K562 (cell line): Measurements from ENCODE around the gene ZCCHC24. TPM values are rescaled to one million over a fixed set of nuclear protein-coding genes. Genes with fewer than 3 reads are reported as not detected.

Source experiments
- ATF1 ChIP-seq, 2 experiments: fragments of 450-650 bp in 1 of 2; IDR thresholded peaks; 2 replicates each; pipeline ENCODE4 v1.6.1; 2016; ENCODE audit warnings: missing compliant biosample characterization in 1 of 2, missing genetic modification characterization in 1 of 2
- ATF6 ChIP-seq: sonication (generic); formaldehyde crosslinking; IDR thresholded peaks from 2 replicates; pipeline ENCODE4 v1.4.0; 2020; ENCODE audit warnings: mild to moderate bottlenecking, missing genetic modification reagents
- BRD9 ChIP-seq: fragments of 450-650 bp; IDR thresholded peaks from 2 replicates; pipeline ENCODE4 v1.6.1; 2018; ENCODE audit warnings: low read depth; ENCODE audit not compliant: partially characterized antibody
- C11orf30 ChIP-seq: fragments of 450-650 bp; IDR thresholded peaks from 2 replicates; pipeline ENCODE4 v1.6.1; 2016; ENCODE audit warnings: low read depth, mild to moderate bottlenecking
- FOXK2 ChIP-seq, 2 experiments: fragments of 450-650 bp; IDR thresholded peaks in 1 of 2; conservative IDR thresholded peaks in 1 of 2; 2 replicates each; pipeline ENCODE4 v1.6.1; 2016; ENCODE audit warnings: low read depth in 2 of 2, mild to moderate bottlenecking in 1 of 2
- GATAD2B ChIP-seq: fragments of 450-650 bp; IDR thresholded peaks from 2 replicates; pipeline ENCODE4 v1.6.1; 2017; ENCODE audit warnings: mild to moderate bottlenecking, borderline replicate concordance
- GTF3C2 ChIP-seq: IDR thresholded peaks from 3 replicates; pipeline ENCODE4 v1.6.1; 2011; ENCODE audit warnings: borderline replicate concordance, mild to moderate bottlenecking, moderate library complexity; ENCODE audit not compliant: insufficient read length; ENCODE audit errors: extremely low read depth
- HLTF ChIP-seq: fragments of 450-650 bp; IDR thresholded peaks from 2 replicates; pipeline ENCODE4 v1.6.1; 2016
- IRF9 ChIP-seq: fragments of 450-650 bp; IDR thresholded peaks from 2 replicates; pipeline ENCODE4 v1.6.1; 2016; ENCODE audit warnings: missing biosample characterization, missing genetic modification characterization
- KLF13 ChIP-seq: fragments of 450-650 bp; IDR thresholded peaks from 2 replicates; pipeline ENCODE4 v1.6.1; 2016; ENCODE audit warnings: missing genetic modification characterization, low read depth, mild to moderate bottlenecking, missing compliant biosample characterization, moderate library complexity, borderline replicate concordance
- MEF2D ChIP-seq: conservative IDR thresholded peaks from 2 replicates; pipeline ENCODE4 v1.6.1; 2016; ENCODE audit warnings: low read depth, missing genetic modification characterization, missing compliant biosample characterization
- MYC ChIP-seq, 2 experiments: fragments of 250-450 bp in 1 of 2; sonication (Bioruptor Pico) in 1 of 2; IDR thresholded peaks; 2 replicates each; pipeline versions ENCODE4 v1.5.1 to v1.6.1; 2012 to 2021; ENCODE audit warnings: low read depth in 2 of 2, borderline replicate concordance in 1 of 2, improper control_type of control experiment in 1 of 2, low read length in 1 of 2, mild to moderate bottlenecking in 1 of 2, moderate library complexity in 1 of 2
- NFE2 ChIP-seq: IDR thresholded peaks from 2 replicates; pipeline ENCODE4 v1.6.1; 2014; ENCODE audit warnings: antibody characterized with exemption, low read depth
- NR2C2 ChIP-seq, 2 experiments: fragments of 200-800 bp in 1 of 2; sonication (Bioruptor generic) in 1 of 2; sonication (generic) in 1 of 2; formaldehyde crosslinking in 1 of 2; IDR thresholded peaks; 2 replicates each; pipeline versions ENCODE4 v1.6.1 to v1.8.0; 2016 to 2022; ENCODE audit warnings: mild to moderate bottlenecking in 1 of 2, missing compliant biosample characterization in 1 of 2, missing genetic modification characterization in 1 of 2, missing genetic modification reagents in 1 of 2
- PHB2 ChIP-seq: fragments of 450-650 bp; IDR thresholded peaks from 2 replicates; pipeline ENCODE4 v1.6.1; 2017; ENCODE audit warnings: low read depth
- SREBF2 ChIP-seq: sonication (generic); formaldehyde crosslinking; IDR thresholded peaks from 2 replicates; pipeline ENCODE4 v1.4.0; 2020; ENCODE audit warnings: mild to moderate bottlenecking, missing genetic modification reagents
- TRIM24 ChIP-seq, 2 experiments: fragments of 450-650 bp; IDR thresholded peaks; 2 replicates each; pipeline ENCODE4 v1.6.1; 2016
- ZBTB26 ChIP-seq: fragments of 450-650 bp; formaldehyde crosslinking; IDR thresholded peaks from 2 replicates; pipeline ENCODE4 v1.4.0; 2022; ENCODE audit warnings: missing genetic modification characterization
- ZNF408 ChIP-seq: fragments of 250-450 bp; sonication (Bioruptor Pico); IDR thresholded peaks from 2 replicates; pipeline ENCODE4 v1.4.0; 2020; ENCODE audit warnings: low read depth, mild to moderate bottlenecking, moderate library complexity
- polyA plus RNA-seq, 8 experiments: library from polyadenylated mRNA; depleted of rRNA in 4 of 8; stranded (reverse) in 5 of 8; unstranded in 3 of 8; fragments of >200 nt; fragmentation: Nextera tagmentation in 2 of 8; fragmentation: Illumina TruSeq in 1 of 8; extraction: Ambion mirVana in 2 of 8; extraction: Trizol in 1 of 8; gene quantifications; 2 replicates each; pipeline versions ENCODE4 v1.2.1 to v1.2.3, GENCODE V29; 2011 to 2014; ENCODE audit warnings: inconsistent platforms in 1 of 8, missing spikeins in 1 of 8
- total RNA-seq, 7 experiments: library from RNA; depleted of rRNA in 6 of 7; stranded (reverse); fragments of >200 nt in 6 of 7; fragmentation: Illumina TruSeq in 2 of 7; extraction: Trizol in 2 of 7; gene quantifications; 2 replicates each; pipeline versions ENCODE4 v1.2.1 to v1.2.3, GENCODE V29; 2011 to 2021; ENCODE audit warnings: low replicate concordance in 1 of 7

Gene ZCCHC24
- total and polyA plus RNA-seq, 9 of the 15 experiments (the other 6 are each of a cell fraction or from before 2014, with no cell fraction given): 0.84 to 11.0 (median 4.6) TPM

DNA sequence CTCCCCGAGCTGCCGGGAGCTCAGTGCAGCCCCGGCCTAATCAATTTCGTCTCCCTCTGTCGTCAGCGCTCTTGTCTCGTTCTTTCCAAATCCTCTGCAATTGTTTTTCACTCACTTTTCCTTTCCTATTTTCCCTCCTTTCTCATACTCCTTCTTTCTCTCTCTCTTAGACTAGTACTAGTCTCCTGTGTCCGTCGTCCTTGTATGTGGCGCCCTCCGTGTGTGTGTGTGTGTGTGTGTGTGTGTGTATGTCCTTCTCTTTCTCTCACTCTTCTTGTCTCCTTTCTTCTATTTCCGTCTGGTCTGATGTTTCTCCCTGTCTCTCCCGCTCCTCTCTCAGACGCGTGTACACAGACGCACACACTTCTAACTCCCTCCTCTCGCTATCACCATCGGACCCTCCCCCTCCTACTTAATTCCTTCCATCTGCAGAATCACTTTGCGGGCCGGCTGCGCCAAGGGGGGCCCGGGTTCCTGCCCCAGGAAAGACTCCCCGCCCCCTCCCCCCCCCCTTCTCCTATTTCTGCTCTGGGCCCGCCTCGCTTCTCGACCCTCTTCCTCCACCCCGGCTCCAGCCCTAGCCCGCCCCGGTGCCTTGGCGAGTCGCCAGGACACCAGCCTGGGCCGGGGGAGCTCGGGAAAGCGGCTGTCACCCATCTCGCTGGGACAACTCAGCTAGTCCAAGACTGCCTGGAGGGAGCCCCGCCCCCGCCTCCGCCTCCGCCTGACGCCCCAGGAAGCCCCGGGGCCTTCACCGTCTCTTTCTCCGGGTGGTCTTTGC, 743 bp upstream of the ZCCHC24 start (continued):
- no peak for TF ChIP-seq ATF1 (CRISPR knock-in tag; IDR thresholded peaks at IDR 0.05)
- TF ChIP-seq ATF1 (tag; IDR thresholded peaks at IDR 0.05): peak; percentile 87
- no peak for TF ChIP-seq GTF3C2
- peak; percentile 88 to 94 for TF ChIP-seq FOXK2 (conservative IDR thresholded peaks at IDR 0.05 in 1 of 2, IDR thresholded peaks at IDR 0.05 in 1 of 2; ENCODE audit: low read depth in 2 of 2)
- no peak for TF ChIP-seq ZNF408 (CRISPR knock-in tag)
- peak; percentile 98 for TF ChIP-seq BRD9
- peak; percentile 65; the same call in 1 of the 2 replicates for TF ChIP-seq ATF6
- no peak for TF ChIP-seq NR2C2 (CRISPR knock-in tag; IDR thresholded peaks at IDR 0.05)
- peak; percentile 37; the same call in 1 of the 2 replicates for TF ChIP-seq NR2C2 (tag; IDR thresholded peaks at IDR 0.05)
- peak; percentile 84 for TF ChIP-seq PHB2
- TF ChIP-seq HLTF: peak; percentile 99
- TF ChIP-seq MEF2D (tag): peak; percentile 63; the same call in 1 of the 2 replicates
- 0 out of 2 replicates have a peak, but pooled peaks have one; percentile 40 for TF ChIP-seq IRF9 (tag)
- 0 out of 2 replicates have a peak, but pooled peaks have one; percentile 51 for TF ChIP-seq SREBF2 (CRISPR knock-in tag)
- peak; percentile 47 to 82; a peak in 3 of 4 replicates for TF ChIP-seq TRIM24 (IDR thresholded peaks at IDR 0.05)
- peak; percentile 99 for TF ChIP-seq ZBTB26 (CRISPR knock-in tag)
- peak; percentile 8; the same call in 1 of the 2 replicates for TF ChIP-seq MYC (IDR thresholded peaks at IDR 0.05; ENCODE audit: low read depth, low read length)
- TF ChIP-seq MYC (CRISPR knock-in tag; IDR thresholded peaks at IDR 0.05; ENCODE audit: borderline replicate concordance, low read depth): no peak
- 0 out of 2 replicates have a peak, but pooled peaks have one; percentile 24 for TF ChIP-seq KLF13 (tag)
- no peak for TF ChIP-seq GATAD2B
- TF ChIP-seq NFE2: no peak
- TF ChIP-seq C11orf30: no peak
